Stimulated activated CD4-positive, alpha-beta T cell treated with anti-CD3 and anti-CD28 coated beads, Interleukin-2, amount 100 ng/mL, for 48 hours (primary cell): ENCODE data around the gene LHFPL3.
"Not testable (repeated sequence)": the region's sequence is repeated elsewhere in the genome, so short reads cannot be mapped to it uniquely, and the experiment has no call there.

Experiments
- DNase-seq, 2 donors: peaks; one replicate each; pipeline ENCODE4 v3.0.0-alpha.2; 2020

The LHFPL3 gene

DNA sequence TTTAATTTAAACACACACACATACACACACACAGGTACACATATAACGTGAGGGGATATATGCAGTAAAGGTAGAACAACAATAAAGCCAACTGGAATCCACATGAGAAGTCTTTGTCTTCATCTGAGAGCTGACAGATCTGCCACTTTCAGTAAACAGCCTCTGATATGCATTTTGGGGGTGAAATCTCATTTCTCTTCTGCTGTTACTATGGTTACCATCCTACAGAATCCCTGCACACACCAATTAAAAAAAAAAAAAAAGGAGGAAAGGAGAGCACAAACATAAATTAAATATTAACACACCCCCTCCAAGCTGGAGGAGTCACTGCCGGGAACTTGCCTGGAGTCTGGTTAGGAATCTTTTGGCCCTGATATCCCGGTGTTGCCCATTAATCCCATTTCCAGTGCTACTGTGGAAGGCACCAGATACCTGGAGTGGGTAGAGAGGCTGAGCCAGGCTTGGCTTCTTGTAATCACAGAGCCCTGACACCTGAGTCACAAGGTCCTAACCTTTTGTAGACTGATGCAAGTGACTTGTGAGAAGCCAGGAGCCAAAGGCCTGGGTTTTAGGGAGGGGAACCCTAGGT lies 169.1 kb downstream of the LHFPL3 start:
- no peak for DNase-seq

DNA sequence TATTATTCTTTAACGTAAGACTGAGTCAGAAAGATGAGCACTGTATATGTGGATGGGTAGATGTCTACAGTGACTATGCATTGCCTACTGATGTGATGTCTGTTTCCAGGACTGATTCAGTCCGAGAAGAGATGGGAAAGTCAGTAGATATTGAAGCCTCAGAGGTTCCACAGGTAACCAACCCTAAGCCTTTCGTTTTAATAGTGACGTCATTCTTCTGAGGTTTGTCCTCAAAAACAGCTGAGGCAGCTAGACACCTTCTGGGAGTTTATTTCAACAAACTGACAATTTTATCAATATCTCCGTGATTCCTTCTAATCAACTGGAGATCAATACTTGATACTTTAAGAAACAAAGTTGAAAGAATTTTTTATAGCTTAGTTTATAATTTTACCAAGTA lies 171.6 kb downstream of the LHFPL3 start:
- no peak for DNase-seq

DNA sequence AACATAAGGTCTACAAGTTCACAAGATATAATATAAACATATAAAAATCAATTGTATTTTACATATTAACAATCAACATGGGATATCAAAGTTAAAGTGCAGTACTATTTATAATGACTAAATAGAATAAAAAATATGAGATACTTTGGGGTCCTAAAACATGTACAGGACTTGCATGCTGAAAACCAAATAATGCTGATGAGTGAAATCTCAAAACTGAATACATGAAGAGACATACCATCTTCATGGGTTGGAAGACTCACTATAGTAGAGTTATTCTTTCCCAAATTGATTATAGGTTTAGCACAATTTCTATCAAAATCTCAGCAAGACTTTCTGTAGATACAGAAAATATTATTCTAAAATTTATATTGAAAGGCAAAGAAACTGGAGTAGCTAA lies 181.5 kb downstream of the LHFPL3 start:
- no peak for DNase-seq

DNA sequence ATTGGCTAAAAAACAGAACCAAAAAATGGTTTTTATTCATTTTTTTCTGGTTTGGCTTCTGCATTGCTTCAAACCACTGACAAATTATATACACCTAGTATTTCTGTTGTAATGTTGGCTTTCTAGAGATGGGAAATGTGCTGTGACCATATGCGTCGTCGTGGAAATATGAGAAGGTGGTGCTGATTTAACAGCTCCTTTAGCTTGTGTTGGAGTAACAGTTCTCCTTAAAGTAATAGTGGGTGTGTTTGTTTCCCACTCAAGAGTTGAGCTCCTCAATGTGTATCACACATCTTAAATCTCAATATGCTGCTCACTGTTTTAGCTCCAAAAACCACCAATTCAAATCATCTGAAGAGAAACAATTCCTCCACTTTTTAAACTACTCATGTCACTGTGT lies 196.4 kb downstream of the LHFPL3 start:
- DNase-seq, result no peak

DNA sequence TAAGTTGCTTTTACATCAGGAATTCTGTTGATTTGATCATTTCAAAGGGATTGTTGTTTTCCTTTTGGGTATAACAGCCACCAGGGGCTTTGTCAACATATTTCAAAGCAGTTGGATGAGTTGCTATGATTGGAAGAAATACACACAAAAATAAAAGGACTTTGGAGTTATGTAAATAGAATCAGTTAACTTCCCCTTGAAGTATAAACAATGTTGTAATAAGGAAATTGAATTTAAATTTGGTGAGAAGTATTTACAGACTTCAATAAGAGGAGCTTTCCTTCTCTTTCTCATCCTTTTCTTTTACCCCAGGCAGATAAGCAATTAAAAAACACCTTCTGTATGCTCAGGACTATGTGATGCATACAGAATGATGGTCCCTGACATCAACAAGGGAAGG lies 199.7 kb downstream of the LHFPL3 start:
- DNase-seq, result no peak

DNA sequence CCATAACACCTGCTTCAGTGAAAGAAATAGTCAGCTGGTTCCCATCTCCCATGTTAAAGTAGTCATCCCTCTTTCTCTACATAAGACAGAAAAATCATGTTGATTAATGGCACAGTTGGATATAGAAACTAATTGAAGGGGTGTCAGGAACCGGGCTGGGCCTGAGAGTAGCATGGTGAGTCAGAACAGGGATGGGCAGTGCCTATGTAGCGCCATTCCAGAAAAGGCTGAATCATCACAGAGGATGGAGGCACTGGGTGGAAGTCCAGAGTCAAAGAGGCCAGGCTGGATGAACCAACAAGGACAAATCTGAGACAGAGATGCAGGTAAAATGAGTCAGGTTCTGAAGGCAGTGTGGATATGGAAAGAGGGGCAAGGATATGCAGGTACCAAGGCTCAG lies 201.2 kb downstream of the LHFPL3 start:
- DNase-seq, result no peak

DNA sequence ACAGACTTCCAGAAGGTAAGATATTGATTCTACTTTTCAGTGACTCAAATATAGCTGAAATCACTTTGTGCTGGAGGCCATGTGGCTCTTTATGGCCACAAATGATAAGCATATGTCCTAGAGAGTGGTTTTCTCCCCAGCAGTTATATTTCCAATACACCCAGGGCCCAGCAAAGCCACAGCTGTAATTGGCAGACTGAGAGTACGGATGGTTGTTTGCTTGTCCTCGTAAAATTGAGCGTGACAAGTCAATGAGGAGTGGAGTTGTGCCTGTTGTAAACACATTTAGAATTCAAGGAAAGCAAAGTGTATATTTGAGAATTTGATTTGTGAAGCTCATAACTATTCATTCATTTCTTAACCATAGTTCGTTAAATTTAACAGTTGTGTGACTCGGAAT lies 201.8 kb downstream of the LHFPL3 start:
- no peak for DNase-seq

DNA sequence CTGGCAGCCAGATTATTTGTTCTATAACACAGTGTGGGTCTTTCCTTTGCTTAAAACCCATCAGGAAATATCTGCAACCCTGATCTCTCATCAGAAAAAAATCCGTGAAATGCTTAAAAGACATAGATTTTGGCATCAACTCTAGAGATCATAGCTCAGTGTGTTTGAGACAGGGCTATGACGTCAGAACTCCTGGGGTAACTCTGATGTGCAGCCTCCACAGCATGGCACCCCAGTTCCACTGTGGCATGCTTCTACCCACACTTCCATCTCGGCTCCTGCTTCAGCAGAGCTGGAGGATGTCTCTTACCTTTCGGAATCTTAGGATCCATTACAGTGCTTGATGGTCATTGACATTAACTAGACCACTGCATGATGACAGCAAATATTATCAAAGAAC lies 205.7 kb downstream of the LHFPL3 start:
- no peak for DNase-seq

DNA sequence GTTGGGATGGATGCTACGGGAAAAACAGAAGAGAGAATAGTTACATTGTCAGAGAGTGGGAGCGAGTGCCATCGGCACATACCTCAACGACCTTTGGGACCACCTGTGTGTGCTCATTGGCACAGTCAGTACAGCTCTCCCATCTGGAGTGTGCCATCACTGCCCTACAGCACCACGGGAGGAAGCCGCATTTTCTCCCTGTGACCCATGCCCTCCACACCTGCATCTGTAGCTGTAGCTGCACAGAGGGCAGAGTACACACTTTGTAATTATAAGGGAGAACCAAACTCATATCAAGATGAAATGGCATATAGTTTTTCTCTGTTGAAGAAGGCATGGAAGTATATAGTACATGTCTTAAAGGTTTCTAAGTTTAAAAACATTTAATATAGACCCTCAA lies 207.4 kb downstream of the LHFPL3 start:
- no peak for DNase-seq

DNA sequence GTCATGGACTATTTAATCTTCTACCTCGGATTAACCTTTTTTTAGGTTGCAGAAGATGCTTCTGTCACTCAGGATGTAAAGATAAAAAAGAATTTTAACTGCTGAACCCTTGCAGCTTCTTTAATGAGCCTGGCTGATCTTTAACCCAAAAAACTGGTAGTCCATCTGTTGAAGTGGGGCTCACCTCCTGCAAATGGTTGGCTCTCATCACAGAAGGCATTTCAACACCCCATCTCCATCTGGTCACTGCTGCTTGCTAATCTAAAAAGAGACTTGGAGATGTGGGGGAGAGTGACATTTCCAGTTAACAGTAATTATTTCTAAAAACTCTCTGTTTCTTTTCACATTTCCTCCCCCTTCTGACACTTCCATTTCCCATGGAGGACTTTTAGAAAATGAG lies 208.6 kb downstream of the LHFPL3 start:
- no peak for DNase-seq

DNA sequence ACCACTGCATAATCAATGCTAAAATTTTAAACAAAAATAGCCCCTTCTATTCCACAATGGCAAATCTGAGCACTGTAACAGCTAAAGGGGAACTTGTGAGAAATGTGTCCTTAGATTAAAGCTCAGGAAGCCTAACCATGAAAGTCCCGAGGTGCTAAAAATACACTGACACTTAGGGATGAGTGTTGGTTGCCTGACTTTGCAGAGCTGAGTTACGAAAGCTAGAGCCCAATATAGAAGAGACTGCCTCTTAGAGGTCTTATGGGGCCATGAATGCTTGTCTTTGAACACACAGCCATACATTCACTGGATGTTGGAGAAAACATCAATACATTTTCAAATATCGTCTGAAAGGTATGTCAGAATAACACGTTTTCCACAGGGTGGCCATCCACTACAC lies 209.7 kb downstream of the LHFPL3 start:
- no peak for DNase-seq

DNA sequence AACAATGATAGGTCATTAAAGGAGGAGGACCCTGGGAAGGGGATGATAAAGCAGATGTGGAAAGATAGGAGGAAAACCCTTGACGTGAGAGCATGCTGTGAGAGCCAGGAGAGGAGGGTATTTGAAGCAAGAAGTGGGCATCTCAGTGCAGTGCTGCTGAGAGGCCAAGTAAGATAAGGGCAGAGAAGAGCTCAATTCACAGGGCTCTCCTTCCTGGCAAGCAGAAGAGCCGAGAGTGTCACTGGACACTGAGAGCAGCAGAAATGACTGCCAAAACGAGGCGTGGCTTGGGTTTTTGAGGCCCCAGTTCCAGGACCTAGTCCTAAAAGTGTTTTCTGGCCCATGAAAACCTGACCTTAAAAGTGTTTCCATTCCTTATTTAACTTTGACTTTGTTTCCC lies 213.5 kb downstream of the LHFPL3 start:
- DNase-seq, result no peak

DNA sequence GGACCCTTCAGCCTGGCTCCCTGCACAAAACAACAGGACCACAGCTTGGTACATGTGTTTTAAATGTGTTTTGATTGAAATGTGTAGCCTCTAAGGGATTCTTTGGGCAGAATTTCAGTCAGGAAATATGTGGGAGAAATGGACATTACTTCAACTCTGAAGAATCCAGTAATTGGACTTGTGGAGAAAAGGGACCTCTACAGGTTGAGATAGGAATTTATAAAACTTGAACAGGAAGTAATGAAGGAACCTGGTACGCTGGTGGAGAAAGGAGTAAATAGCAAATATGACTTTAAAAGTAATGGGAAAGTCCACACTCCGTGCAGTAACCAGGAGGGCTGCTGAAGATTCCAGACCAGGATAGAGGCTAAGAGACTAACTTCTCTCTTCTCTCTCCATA lies 220.5 kb downstream of the LHFPL3 start:
- DNase-seq, result no peak

DNA sequence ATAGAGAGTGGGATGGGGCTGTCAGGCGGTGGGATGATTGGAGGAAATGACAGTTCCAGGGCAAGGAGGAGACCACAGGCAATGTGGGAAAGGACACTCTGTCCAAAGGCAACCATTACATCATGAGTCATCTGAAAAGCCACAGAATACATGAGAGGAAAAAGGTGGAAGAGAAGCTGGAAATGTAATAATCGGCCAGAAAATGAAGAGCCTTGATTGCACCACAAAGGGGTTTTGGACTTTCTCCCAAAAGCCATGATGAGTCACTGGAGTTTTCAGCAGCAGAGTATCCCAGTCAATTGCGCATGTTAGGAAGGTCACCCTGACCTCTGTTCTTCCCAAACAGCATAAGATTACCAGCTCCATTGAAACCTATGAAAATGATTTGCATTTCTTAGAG lies 222.0 kb downstream of the LHFPL3 start:
- no peak for DNase-seq

DNA sequence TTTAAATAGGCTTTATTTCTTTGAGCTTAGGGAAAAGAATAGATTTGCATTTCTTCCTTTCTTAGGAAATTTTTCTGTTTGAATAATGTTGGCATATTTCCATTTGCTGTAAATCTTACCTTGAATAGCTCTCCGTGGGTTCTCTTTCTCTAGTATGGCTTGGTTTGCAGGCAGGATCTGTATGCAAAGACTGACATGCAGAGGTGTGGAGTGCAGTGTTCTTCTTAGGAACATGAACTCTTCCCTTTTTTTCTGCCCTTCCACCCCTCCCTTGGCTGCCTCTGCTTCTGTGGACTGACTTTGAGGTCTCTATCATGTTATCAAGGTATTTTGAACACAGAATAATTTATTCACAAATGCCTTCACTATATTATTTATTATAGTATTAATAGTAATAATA lies 222.8 kb downstream of the LHFPL3 start:
- no peak for DNase-seq

DNA sequence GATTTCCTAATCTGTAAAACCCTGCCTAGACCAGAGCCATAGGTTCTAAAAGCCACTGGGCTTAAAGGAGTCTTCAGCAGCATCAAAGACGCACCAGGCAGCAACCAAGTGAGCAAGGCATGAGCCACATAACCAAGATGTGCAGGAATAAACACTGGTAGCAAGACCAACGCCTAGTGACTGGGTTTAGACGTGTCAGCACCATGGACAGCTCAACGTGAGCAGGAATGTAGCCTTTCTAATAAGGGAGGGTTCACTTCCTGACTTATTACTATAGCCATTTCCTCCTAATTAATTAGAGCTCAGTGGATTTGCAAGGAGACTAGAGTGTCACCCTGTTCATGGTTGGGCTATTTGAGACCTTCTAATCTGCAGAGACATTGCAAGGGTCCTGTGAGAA lies 223.7 kb downstream of the LHFPL3 start:
- peak; percentile 0 to 10 for DNase-seq

DNA sequence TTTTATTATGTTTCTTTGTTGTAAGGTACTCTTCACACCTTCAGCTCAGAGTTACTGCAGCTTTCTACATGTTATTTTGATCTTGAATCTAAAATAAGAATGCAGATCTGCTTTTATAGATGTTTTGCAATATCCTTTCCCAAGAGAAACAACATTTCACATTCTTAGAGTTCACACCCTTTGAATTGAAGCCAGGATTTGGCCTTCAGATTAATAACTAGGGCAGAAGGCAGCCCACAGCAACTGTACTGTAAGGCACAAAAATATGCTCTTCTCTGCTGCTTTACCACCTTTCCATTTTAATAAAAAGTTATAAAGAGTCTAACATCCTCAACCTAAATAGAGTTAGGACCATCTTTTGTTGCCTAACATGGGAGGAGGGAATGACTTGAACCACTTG lies 224.7 kb downstream of the LHFPL3 start:
- DNase-seq, result no peak

DNA sequence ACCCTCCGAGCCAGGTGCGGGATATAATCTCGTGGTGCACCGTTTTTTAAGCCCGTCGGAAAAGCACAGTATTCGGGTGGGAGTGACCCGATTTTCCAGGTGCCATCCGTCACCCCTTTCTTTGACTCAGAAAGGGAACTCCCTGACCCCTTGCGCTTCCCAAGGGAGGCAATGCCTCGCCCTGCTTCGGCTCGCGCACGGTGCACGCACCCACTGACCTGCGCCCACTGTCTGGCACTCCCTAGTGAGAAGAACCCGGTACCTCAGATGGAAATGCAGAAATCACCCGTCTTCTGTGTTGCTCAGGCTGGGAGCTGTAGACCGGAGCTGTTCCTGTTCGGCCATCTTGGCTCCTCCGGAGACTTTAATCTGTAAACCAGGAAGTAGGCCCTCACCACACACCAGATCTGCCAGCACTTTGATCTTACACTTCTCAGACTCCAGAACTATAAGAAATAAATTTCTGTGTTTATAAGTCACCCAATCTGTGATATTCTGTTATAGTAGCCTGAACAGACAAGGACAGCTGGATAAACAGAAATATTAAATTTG lies 235.0 kb downstream of the LHFPL3 start:
- DNase-seq, result not testable (repeated sequence)

DNA sequence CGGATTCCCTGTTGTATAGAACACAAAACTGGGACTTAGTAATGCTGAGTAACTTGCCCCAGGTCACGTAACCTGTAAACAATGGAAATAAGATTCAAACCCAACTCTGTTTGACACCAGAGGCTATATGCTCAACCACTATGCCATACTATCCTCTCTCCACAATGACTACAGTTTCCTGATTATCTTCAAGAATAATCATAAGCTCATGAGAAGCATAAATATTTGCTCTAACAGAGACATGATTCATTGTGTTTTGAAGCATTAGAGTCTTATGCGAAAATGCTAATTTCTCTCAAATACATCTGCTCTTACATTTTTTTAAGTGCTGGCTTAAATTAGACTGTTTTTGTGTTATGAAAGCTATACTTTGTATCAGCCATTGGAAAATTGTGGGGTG lies 241.3 kb downstream of the LHFPL3 start:
- DNase-seq, result no peak

DNA sequence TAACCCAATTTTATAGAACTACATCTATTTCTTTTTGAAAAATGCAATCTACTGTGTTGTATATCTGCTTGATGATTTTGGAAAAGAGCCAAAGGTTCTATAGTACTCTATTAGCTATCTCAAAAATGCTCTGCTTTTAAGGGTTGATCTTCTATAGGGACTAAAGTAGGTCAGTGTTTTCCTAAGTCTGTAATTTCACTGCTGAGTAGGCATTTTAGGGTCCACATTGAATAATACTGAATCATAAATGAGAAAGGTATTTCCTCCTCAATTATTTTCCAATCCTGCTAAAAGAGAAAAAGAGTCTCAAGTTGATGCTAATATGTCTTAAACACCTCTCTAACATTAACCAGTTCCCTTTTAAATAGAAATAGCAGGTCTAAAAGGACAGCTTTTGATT lies 244.2 kb downstream of the LHFPL3 start:
- DNase-seq, result no peak

DNA sequence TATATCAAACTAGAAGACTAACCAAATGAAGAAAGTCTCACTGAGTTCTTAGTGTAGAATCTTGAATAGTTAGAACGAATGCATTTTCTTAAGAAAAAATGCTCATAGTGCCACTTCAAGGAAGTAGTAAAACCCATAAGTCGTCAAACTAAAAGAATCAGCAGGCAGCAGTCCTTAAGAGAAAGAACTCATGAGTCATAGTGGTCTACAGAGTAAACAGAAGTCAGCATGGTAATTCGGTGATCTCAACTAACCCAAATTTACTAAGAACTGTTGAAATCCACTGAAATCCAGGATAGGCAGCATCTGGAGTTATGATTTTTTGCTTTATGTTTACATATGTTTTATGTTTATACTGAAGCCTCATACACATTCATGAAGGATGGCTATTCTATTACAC lies 256.2 kb downstream of the LHFPL3 start:
- no peak for DNase-seq

DNA sequence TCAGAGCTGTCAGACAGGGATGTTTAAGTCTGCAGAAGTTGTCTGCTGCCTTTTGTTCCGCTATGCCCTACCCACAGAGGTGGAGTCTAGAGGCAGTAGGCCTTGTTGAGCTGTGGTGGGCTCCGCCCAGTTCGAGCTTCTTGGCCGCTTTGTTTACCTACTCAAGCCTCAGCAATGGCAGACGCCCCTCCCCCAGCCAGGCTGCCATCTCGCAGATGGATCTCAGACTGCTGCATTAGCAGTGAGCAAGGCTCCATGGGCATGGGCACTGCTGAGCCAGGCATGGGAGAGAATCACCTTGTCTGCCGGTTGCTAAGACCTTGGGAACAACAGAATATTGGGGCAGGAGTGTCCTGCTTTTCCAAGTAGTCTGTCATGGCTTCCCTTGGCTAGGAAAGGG lies 267.2 kb downstream of the LHFPL3 start:
- DNase-seq, result not testable (repeated sequence)

DNA sequence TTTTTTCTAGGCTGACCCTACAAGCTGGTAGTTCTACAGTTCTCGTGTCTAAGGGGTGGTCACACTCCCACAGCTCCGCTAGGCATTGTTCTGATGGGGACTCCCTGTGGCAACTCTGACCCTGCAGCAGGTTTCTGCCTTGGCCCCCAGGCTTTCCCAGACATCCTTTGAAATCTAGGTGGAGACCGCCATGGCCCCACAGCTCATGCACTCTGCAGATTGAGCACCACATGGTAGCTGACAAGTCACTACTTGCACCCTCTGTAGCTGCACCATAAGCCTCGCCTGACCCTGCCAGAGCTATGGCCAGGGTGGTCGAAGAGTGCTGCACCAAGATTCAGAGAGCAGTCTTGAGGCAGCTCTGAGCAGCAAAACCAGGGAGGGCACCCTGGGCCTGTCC lies 275.6 kb downstream of the LHFPL3 start:
- DNase-seq, result no peak

DNA sequence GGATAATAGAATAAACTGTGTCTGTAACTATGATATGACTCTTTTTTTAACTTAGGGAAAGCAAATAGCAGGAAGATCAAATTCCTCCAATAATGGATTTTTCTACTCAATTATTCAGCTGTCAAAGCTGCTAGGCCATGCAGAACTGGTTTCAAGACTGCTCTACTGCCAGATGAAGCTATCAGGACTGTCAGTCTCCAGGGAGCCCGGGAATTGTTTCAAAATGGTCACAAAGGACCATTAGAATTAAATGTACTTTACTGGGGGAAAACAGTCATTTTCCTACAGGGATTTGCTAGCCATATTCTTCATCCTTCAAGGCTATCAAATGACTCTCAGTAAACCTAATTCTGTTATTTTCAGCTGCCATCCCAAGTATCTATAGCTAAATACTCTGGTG lies 276.3 kb downstream of the LHFPL3 start:
- DNase-seq, result no peak

DNA sequence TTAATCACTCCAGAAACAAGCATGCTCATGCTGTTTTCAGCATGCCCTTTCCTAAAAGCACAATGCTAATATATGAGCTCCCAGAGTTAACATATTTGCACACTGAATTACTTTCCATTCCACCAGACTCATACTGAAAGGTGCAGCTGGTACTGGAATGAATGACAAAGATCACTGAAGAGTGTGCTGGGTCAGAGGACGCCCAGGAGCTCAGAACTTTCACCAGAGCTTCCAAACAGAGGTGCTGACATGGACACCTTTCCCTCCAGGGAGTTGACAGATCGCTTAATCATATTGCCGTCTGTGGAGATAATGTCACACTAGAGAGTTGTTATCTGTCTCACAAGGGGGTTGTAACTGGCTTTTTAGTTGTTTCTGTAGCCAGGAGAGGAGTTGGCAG lies 292.9 kb downstream of the LHFPL3 start:
- DNase-seq, result no peak

DNA sequence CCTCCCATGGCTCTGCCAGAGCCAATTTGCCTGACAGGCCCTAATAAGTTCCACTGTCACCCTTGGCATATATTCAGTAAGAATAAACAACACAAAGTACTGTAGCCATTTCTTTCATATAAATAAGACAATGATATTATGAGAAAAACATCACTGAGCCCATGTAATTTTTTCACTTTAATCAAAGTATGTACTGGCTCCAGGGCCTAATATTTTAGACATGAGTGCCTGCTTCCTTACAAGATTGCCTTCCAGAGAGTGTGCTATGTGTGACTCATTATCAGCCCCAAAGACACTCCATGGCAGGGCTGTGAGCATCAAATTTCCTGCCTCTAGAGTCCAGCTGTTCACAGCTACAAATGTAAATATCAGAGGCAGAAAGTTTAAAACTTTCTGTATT lies 297.6 kb downstream of the LHFPL3 start:
- no peak for DNase-seq
